ENCODE results near the gene NWD2. TPM values are rescaled to one million over a fixed set of nuclear protein-coding genes. Genes with fewer than 3 reads are reported as not detected.
"Not testable (repeated sequence)": the region's sequence is repeated elsewhere in the genome, so short reads cannot be mapped to it uniquely, and the experiment has no call there.

NWD2 gene
- total RNA-seq, 1 donor from 2014 or later: 0.64 TPM

- no peaks in the 10 kb centered on the region for H3K9me3 ChIP-seq
- no peak for TF ChIP-seq CTCF (IDR thresholded peaks at IDR 0.05)
- intact Hi-C loops (cut with DNase I): no loop called here
Observed at GRCh38 chr4:37393889-37394288, 149.3 kb downstream of the NWD2 start.

DNA sequence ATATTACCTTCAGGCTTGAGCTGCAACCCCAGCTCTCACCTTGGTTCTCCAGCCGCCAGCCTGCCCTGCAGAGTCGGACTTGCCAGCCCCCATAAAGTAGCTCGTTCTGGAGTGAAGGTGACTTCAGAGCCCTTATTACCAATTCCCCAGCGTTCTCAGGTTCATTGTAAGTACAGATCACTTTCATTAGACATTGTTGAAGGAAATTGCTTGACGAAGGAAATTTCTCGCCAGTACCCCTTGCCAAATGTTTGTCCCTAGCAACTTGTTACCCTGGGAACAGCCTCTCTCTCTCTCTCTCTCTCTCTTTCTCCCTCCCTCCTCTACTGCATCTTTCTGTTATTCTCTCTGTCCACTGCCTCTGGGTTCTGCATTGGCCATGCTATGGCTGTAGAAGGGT is 153.0 kb downstream of the NWD2 start:
- Histone ChIP-seq H3K27ac (no peak overlapping the region), H3K27me3 (no peaks in the 10 kb centered on the region), H3K4me1 (no peaks in the 10 kb centered on the region), H3K36me3 (no peaks in the 10 kb centered on the region), H3K4me3 (no peak overlapping the region), H3K9me3 (no peaks in the 10 kb centered on the region)
- DNase-seq (ENCODE audit: low spot score in 2 of 2): no peak
- intact Hi-C loops (cut with DNase I): no loop called here
- TF ChIP-seq CTCF (IDR thresholded peaks at IDR 0.05): no peak

More at GRCh38 chr4:37393889-37394288, 149.3 kb downstream of the NWD2 start:
- DNase-seq (ENCODE audit: low spot score in 2 of 2): no peak
- Histone ChIP-seq H3K36me3 (no peaks in the 10 kb centered on the region), H3K27me3 (no peaks in the 10 kb centered on the region), H3K4me3 (no peak overlapping the region), H3K27ac (no peak overlapping the region), H3K4me1 (no peaks in the 10 kb centered on the region)

DNA sequence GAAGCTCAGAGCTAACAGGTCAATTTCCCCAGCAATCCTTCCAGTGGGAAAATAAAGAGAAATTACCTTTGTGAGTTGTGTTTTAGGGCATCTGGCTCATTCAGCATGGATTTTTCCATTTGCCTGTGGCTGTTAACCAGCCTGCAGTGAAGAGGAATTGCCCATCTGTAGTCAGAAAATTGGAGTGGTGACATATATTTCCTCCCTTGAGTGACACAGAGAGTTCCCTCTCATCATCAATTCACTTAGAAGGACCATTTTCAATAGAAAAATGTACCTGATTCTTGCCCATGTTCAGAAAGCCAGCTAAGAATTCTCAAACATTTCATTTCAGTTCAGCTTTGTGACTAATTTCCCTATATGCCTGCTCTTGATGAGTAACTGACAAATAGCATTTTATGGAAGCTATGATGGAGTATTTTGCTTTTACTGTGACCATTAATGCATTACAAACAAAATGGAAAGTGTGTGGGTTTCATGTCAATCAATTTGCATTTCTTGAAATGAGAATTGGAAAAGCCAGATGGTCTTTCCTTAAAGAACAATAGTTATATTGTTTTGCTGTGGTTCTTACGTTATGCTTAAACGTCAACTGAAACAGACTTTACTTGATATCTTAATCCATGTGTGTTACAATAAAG is 155.8 kb downstream of the NWD2 start:
- no peaks in the 10 kb centered on the region for H3K36me3 ChIP-seq
- H3K4me1 ChIP-seq: no peaks in the 10 kb centered on the region
- H3K9me3 ChIP-seq: no peaks in the 10 kb centered on the region
- no peaks in the 10 kb centered on the region for H3K27me3 ChIP-seq
- H3K4me3 ChIP-seq: no peak overlapping the region
- H3K27ac ChIP-seq: no peak overlapping the region
- TF ChIP-seq CTCF (IDR thresholded peaks at IDR 0.05): no peak
- intact Hi-C loops (cut with DNase I): no loop called here
- no peak for DNase-seq (ENCODE audit: low spot score in 2 of 2)

DNA sequence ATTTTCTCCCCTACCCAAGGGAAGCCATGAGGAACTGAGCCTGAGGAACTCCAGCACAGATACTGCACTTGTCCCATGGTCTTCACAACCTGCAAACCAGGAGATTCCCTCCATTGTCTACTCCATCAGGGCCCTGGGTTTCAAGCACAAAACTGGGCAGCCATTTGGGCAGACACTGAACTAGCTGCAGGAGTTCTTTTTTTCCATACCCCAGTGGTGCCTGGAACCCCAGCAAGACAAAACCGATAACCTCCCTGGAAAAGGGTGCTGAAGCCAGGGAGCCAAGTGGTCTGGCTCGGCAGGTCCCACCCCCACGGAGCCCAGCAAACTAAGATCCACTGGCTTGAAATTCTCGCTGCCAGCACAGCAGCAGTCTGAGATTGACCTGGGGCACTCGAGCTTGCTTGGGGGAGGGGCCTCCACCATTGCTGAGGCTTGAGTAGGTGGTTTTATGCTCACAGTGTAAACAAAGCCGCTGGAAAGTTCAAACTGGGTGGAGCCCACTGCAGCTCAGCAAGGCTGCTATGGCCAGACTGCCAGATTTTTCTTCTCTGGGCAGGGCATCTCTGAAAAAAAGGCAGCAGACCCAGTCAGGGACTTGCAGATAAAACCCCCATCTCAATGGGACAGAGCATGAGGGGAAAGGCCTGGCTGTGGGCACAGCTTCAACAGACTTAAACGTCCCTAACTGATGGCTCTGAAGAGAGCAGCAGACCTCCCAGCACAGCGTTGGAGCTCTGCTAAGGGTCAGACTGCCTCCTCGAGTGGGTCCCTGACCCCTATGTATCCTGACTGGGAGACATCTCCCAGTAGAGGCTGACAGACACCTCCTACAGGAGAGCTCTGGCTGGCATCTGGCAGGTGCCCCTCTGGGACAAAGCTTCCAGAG is 163.6 kb downstream of the NWD2 start:
- H3K9me3 ChIP-seq; intact Hi-C loops (cut with DNase I); H3K27me3 ChIP-seq; H3K4me3 ChIP-seq; H3K4me1 ChIP-seq; H3K36me3 ChIP-seq; DNase-seq (ENCODE audit: low spot score in 2 of 2); H3K27ac ChIP-seq: not testable (repeated sequence)

GRCh38 chr4:37413612-37414011 is 169.1 kb downstream of the NWD2 start:
- H3K27ac ChIP-seq; H3K9me3 ChIP-seq; DNase-seq (ENCODE audit: low spot score in 2 of 2); H3K36me3 ChIP-seq; H3K4me1 ChIP-seq; intact Hi-C loops (cut with DNase I); H3K27me3 ChIP-seq; H3K4me3 ChIP-seq: not testable (repeated sequence)

GRCh38 chr4:37415845-37416369 is 171.4 kb downstream of the NWD2 start:
- no peak for DNase-seq (ENCODE audit: low spot score in 2 of 2)
- no peaks in the 10 kb centered on the region for H3K36me3 ChIP-seq
- intact Hi-C loops (cut with DNase I): no loop called here
- H3K27me3 ChIP-seq: no peaks in the 10 kb centered on the region
- H3K4me3 ChIP-seq: no peak overlapping the region
- H3K4me1 ChIP-seq: no peaks in the 10 kb centered on the region
- no peaks in the 10 kb centered on the region for H3K9me3 ChIP-seq
- no peak for TF ChIP-seq CTCF (IDR thresholded peaks at IDR 0.05)
- no peak overlapping the region for H3K27ac ChIP-seq

Data from ascending aorta (tissue), 2 donors.